Loucy (cell line): Measurements from ENCODE around the gene FBXW10B.

Experiments
- H2AFZ ChIP-seq: fragments of 200-600 bp; sonication (generic); 2 replicates; pipeline ENCODE4 v1.6.0; 2016; ENCODE audit warnings: antibody characterized with exemption, mild to moderate bottlenecking, low read length, moderate library complexity
- H3F3A ChIP-seq: fragments of 200-600 bp; 2 replicates; pipeline ENCODE4 v1.6.0; 2016; ENCODE audit warnings: antibody characterized with exemption, low read depth, mild to moderate bottlenecking
- H3K27me3 ChIP-seq: fragments of 200-600 bp; sonication (generic); 2 replicates; pipeline ENCODE4 v1.6.1; 2014; ENCODE audit warnings: low read length, mild to moderate bottlenecking; ENCODE audit not compliant: insufficient read depth, poor library complexity, severe bottlenecking
- H3K36me3 ChIP-seq: fragments of 200-600 bp; sonication (generic); 2 replicates; pipeline ENCODE4 v1.6.1; 2016; ENCODE audit warnings: low read length; ENCODE audit not compliant: insufficient read depth
- H3K4me1 ChIP-seq: fragments of 200-600 bp; sonication (generic); 2 replicates; pipeline ENCODE4 v1.5.1; 2014; ENCODE audit warnings: low read length, mild to moderate bottlenecking; ENCODE audit not compliant: insufficient read depth, poor library complexity, severe bottlenecking
- H3K4me2 ChIP-seq: fragments of 200-600 bp; sonication (generic); 2 replicates; pipeline ENCODE4 v1.6.0; 2014; ENCODE audit warnings: antibody characterized with exemption, low read length, low read depth, mild to moderate bottlenecking; ENCODE audit not compliant: poor library complexity, severe bottlenecking
- H3K4me3 ChIP-seq: fragments of 200-600 bp; sonication (generic); 2 replicates; pipeline ENCODE4 v1.5.1; 2014; ENCODE audit warnings: low read length, mild to moderate bottlenecking, mixed read lengths; ENCODE audit not compliant: poor library complexity, severe bottlenecking
- H3K79me2 ChIP-seq: fragments of 200-600 bp; sonication (generic); 2 replicates; pipeline ENCODE4 v1.6.1; 2014; ENCODE audit warnings: low read length; ENCODE audit not compliant: insufficient read depth
- H3K9ac ChIP-seq: fragments of 200-600 bp; sonication (generic); 2 replicates; pipeline ENCODE4 v1.6.0; 2014; ENCODE audit warnings: mild to moderate bottlenecking, low read depth, low read length, moderate library complexity; ENCODE audit not compliant: poor library complexity, severe bottlenecking
- H3K9me2 ChIP-seq: fragments of 200-600 bp; sonication (generic); replicated peaks from 2 replicates; pipeline ENCODE4 v1.6.1; 2016; ENCODE audit warnings: low read depth, low read length, mixed read lengths
- H3K9me3 ChIP-seq: fragments of 200-600 bp; sonication (generic); 2 replicates; pipeline ENCODE4 v1.6.1; 2014; ENCODE audit warnings: mild to moderate bottlenecking, antibody characterized with exemption, low read length, low read depth; ENCODE audit not compliant: insufficient read depth
- H4K20me1 ChIP-seq: fragments of 200-600 bp; sonication (generic); 2 replicates; pipeline ENCODE4 v1.6.0; 2014; ENCODE audit warnings: antibody characterized with exemption, low read length, mild to moderate bottlenecking; ENCODE audit not compliant: insufficient read depth, poor library complexity, severe bottlenecking
- EZH2phosphoT487 ChIP-seq: fragments of 200-600 bp; IDR thresholded peaks from 2 replicates; pipeline ENCODE4 v1.6.1; 2018; ENCODE audit warnings: antibody characterized with exemption, mild to moderate bottlenecking, moderate library complexity, borderline replicate concordance
- TF ChIP-seq, protein P1 (sequence below): fragments of 200-600 bp; sonication (generic); conservative IDR thresholded peaks from 2 replicates; pipeline ENCODE4 v1.5.1; 2014; ENCODE audit warnings: mild to moderate bottlenecking, antibody characterized with exemption, low read length

The FBXW10B gene

DNA sequence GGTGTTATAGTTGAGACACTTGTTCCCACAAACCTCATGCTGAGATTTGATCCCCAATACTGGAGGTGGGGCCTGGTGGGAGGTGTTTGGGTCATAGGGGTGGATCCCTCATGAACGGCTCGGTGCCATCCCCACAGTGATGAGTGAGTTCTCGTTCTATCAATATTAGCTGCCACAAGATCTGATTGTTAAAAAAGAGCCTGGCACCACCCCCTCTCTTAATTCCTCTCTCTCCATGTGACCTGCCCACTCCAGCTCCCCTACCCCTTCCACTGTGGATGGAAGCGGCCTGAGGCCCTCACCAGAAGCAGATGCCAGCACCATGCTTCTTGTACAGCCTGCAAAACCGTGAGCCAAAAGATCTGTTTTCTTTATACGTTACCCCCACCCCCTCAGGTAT lies 33.5 kb upstream of the FBXW10B start:
- no peaks in the 10 kb centered on the region for H3K9me3 ChIP-seq

DNA sequence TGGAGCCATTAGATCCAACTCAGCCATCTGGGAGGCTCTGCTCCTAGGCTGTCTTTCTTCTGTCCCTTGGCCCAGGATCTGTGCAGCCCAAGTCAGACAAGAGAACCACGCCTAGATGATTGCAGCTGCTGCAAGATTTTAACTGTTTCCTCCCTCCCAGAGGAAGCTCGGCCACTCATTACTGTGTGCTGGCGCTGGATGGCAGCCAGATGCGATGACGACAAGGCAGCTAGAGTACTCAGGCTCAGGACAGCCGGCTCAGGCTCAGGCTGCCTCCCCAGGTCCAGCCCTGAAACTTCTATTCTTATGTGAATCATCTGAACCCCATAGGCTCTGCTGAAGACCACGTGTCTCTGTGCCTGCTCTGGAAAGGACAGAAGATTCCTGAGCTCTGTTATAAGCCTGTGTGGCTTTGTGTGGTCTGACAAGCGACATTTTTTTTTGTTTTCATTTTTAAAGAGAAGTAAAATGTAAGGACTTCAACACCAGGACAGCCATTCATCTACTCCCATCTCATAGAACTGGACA lies 32.1 kb upstream of the FBXW10B start:
- TF ChIP-seq, protein P1, sequence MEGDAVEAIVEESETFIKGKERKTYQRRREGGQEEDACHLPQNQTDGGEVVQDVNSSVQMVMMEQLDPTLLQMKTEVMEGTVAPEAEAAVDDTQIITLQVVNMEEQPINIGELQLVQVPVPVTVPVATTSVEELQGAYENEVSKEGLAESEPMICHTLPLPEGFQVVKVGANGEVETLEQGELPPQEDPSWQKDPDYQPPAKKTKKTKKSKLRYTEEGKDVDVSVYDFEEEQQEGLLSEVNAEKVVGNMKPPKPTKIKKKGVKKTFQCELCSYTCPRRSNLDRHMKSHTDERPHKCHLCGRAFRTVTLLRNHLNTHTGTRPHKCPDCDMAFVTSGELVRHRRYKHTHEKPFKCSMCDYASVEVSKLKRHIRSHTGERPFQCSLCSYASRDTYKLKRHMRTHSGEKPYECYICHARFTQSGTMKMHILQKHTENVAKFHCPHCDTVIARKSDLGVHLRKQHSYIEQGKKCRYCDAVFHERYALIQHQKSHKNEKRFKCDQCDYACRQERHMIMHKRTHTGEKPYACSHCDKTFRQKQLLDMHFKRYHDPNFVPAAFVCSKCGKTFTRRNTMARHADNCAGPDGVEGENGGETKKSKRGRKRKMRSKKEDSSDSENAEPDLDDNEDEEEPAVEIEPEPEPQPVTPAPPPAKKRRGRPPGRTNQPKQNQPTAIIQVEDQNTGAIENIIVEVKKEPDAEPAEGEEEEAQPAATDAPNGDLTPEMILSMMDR: no peak
- peak overlapping the region; percentile 75 for H3K4me2 ChIP-seq
- H3K27me3 ChIP-seq: no peaks in the 10 kb centered on the region
- H3K9me3 ChIP-seq: no peaks in the 10 kb centered on the region
- no peaks in the 10 kb centered on the region for H3K36me3 ChIP-seq
- H4K20me1 ChIP-seq: no peaks in the 10 kb centered on the region
- H3K4me1 ChIP-seq: peaks cover 13% of the 10 kb centered on the region
- H3K9me2 ChIP-seq: no peaks in the 10 kb centered on the region
- peak overlapping the region; percentile 30 for H3K9ac ChIP-seq
- H3K79me2 ChIP-seq: no peaks in the 10 kb centered on the region
- peak overlapping the region; percentile 49 for H3K4me3 ChIP-seq
- H2AFZ ChIP-seq: peak overlapping the region; percentile 32
- no peaks in the 10 kb centered on the region for H3F3A ChIP-seq

More for the DNA sequence above, 33.5 kb upstream of the FBXW10B start:
- Histone ChIP-seq H4K20me1 (no peaks in the 10 kb centered on the region), H3K4me2 (no peak overlapping the region), H3K36me3 (no peaks in the 10 kb centered on the region), H3K4me3 (no peak overlapping the region), H3K4me1 (peaks cover 13% of the 10 kb centered on the region), H3F3A (no peaks in the 10 kb centered on the region), H3K9ac (no peak overlapping the region), H2AFZ (no peak overlapping the region), H3K27me3 (no peaks in the 10 kb centered on the region), H3K79me2 (no peaks in the 10 kb centered on the region), H3K9me2 (no peaks in the 10 kb centered on the region)
- no peak for TF ChIP-seq EZH2phosphoT487
- TF ChIP-seq, protein P1: no peak

DNA sequence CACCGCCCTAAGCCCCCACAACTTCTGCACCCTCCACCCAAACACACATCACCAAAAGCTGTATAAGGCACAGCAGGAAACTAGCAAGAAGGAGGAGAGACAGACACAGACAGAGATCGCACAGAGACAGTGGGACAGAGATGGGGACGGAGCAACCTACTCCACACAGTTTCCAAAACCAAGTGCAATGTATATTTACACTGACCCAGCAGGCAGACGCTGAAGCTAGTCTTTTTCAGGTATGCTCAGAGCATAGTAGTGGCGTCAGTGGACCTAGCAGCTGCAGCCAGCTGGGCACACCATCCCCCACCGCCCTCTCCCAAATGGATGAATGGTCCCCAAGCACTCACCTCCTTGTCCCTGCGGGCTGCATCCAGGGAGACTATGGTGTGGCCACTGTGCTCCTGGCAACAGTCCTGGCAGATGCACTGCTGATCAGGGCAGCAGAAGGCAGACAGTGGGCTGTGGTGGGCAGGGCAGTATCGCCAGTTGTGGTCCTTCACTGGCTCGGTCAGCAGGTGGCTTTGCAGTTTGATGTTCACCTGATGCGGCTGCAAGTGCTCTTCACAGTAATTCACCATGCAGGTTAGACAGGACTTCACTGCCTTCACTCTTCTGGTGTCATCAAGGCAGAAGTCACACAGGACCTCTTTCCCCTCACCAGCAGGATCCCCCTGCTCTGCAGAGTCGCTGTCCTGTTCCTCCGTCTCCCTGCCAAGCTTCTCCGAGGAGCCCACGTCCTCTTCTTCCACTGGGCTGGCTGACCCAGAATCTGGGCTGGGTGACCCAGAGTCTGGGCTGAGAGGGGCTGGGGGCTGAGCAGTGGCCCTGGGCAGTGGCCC lies 31.5 kb upstream of the FBXW10B start:
- H3F3A ChIP-seq: no peaks in the 10 kb centered on the region
- H3K79me2 ChIP-seq: no peaks in the 10 kb centered on the region
- peak overlapping the region; percentile 30 for H3K9ac ChIP-seq
- no peaks in the 10 kb centered on the region for H3K9me3 ChIP-seq
- H3K36me3 ChIP-seq: no peaks in the 10 kb centered on the region
- peaks cover 13% of the 10 kb centered on the region for H3K4me1 ChIP-seq
- peak overlapping the region; percentile 49 for H3K4me3 ChIP-seq
- TF ChIP-seq, protein P1: no peak
- no peak for TF ChIP-seq EZH2phosphoT487
- H3K27me3 ChIP-seq: no peaks in the 10 kb centered on the region
- H3K4me2 ChIP-seq: peak overlapping the region; percentile 75
- H4K20me1 ChIP-seq: no peaks in the 10 kb centered on the region
- H3K9me2 ChIP-seq: no peaks in the 10 kb centered on the region
- H2AFZ ChIP-seq: peak overlapping the region; percentile 32; the same call in 1 of the 2 replicates
